Stomach (tissue), 4 donors: Measurements from ENCODE around the gene SGCG.

Experiments
- CTCF ChIP-seq, 7 experiments: fragments of 450-650 bp in 4 of 7; fragments of 200-600 bp in 3 of 7; sonication (generic) in 3 of 7; IDR thresholded peaks; one replicate each; pipeline ENCODE4 v1.5.1; 2016 to 2019; ENCODE audit warnings: antibody characterized with exemption in 7 of 7, control low read depth in 2 of 7, mild to moderate bottlenecking in 1 of 7
- EP300 ChIP-seq: sonication (generic); formaldehyde crosslinking; IDR thresholded peaks from one replicate; pipeline ENCODE4 v1.6.1; 2017; ENCODE audit warnings: antibody characterized with exemption
- POLR2A ChIP-seq, 4 donors: fragments of 450-650 bp; IDR thresholded peaks; one replicate each; pipeline ENCODE4 v1.6.1; 2016; ENCODE audit warnings: antibody characterized with exemption in 4 of 4, control low read depth in 2 of 4, mild to moderate bottlenecking in 1 of 4, moderate library complexity in 1 of 4
- POLR2AphosphoS5 ChIP-seq, 3 donors: sonication (generic); formaldehyde crosslinking; IDR thresholded peaks; one replicate each; pipeline ENCODE4 v1.6.1; 2016; ENCODE audit warnings: antibody characterized with exemption in 3 of 3

- TF ChIP-seq CTCF (IDR thresholded peaks at IDR 0.05) (no peak), POLR2AphosphoS5 (IDR thresholded peaks at IDR 0.05) (no peak), EP300 (no peak), POLR2A (IDR thresholded peaks at IDR 0.05) (no peak)
Measured at GRCh38 chr13:23146006-23146405, 34.8 kb upstream of the SGCG start.
